ENCODE results near the gene RXYLT1. TPM values are rescaled to one million over a fixed set of nuclear protein-coding genes. Genes with fewer than 3 reads are reported as not detected.
"Not testable (repeated sequence)": the region's sequence is repeated elsewhere in the genome, so short reads cannot be mapped to it uniquely, and the experiment has no call there.

Gene RXYLT1
- total RNA-seq, 4 donors from 2014 or later, result 6.1 to 15.7 (median 8.8) TPM

DNA sequence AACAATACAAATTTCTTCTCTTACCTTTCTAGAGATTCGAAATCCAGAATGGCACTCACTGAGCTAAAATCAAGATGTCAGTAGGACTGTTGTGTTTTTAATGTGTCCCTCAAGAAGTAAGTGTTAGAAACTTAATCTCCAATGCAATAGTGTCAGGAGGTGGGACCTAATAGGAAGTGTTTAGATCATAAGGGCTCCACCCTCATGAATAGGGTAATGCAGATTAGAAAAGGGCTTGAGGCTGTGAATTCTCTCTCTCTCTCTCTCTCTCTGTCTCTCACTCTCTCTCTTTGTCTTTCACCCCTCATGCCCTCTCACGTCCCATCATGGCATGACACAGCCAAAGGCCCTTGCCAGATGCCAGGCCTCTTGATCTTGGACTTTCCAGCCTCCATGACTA, 49.2 kb downstream of the RXYLT1 start:
- H3K9me3 ChIP-seq, result no peaks in the 10 kb centered on the region
- H3K4me3 ChIP-seq, result no peak overlapping the region
- no peak for TF ChIP-seq POLR2A (IDR thresholded peaks at IDR 0.05)
- TF ChIP-seq, protein P1, sequence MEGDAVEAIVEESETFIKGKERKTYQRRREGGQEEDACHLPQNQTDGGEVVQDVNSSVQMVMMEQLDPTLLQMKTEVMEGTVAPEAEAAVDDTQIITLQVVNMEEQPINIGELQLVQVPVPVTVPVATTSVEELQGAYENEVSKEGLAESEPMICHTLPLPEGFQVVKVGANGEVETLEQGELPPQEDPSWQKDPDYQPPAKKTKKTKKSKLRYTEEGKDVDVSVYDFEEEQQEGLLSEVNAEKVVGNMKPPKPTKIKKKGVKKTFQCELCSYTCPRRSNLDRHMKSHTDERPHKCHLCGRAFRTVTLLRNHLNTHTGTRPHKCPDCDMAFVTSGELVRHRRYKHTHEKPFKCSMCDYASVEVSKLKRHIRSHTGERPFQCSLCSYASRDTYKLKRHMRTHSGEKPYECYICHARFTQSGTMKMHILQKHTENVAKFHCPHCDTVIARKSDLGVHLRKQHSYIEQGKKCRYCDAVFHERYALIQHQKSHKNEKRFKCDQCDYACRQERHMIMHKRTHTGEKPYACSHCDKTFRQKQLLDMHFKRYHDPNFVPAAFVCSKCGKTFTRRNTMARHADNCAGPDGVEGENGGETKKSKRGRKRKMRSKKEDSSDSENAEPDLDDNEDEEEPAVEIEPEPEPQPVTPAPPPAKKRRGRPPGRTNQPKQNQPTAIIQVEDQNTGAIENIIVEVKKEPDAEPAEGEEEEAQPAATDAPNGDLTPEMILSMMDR (IDR thresholded peaks at IDR 0.05), result no peak
- H3K27ac ChIP-seq, result no peak overlapping the region
- no peak for DNase-seq
- no peaks in the 10 kb centered on the region for H3K27me3 ChIP-seq
- H3K36me3 ChIP-seq, result no peaks in the 10 kb centered on the region
- H3K4me1 ChIP-seq, result no peaks in the 10 kb centered on the region

DNA sequence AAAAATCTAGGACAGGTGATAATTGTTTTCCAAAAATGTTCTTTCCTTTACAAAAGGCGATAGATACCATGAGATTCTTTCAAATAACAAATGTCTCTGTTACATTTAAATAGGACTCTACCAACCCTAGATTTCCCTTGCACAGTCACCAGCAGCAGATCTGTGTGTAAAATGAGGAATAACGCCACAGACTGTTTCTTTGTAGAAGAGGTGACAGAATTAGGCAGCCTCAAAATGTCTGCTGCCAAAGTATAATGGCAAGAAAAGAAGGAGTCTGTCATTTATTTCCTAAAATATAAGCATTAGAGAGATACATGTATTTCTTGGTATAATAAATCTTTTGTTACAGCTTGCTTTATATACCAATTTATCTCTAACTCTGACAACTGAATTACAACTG, 56.3 kb downstream of the RXYLT1 start:
- no peaks in the 10 kb centered on the region for H3K27me3 ChIP-seq
- no peak overlapping the region for H3K4me3 ChIP-seq
- no peak for TF ChIP-seq POLR2A (IDR thresholded peaks at IDR 0.05)
- TF ChIP-seq, protein P1 (IDR thresholded peaks at IDR 0.05), result no peak

GRCh38 chr12:63836936-63837335, 57.2 kb downstream of the RXYLT1 start:
- Histone ChIP-seq H3K27ac (no peak overlapping the region), H3K4me3 (no peak overlapping the region), H3K9me3 (no peaks in the 10 kb centered on the region), H3K4me1 (no peaks in the 10 kb centered on the region), H3K27me3 (no peaks in the 10 kb centered on the region), H3K36me3 (no peaks in the 10 kb centered on the region)
- TF ChIP-seq, protein P1 (IDR thresholded peaks at IDR 0.05), result no peak
- TF ChIP-seq POLR2A (IDR thresholded peaks at IDR 0.05), result no peak
- DNase-seq, result no peak

More for the DNA sequence above, 56.3 kb downstream of the RXYLT1 start:
- H3K4me1 ChIP-seq, result no peaks in the 10 kb centered on the region
- no peak overlapping the region for H3K27ac ChIP-seq
- no peaks in the 10 kb centered on the region for H3K36me3 ChIP-seq
- no peak for DNase-seq
- no peaks in the 10 kb centered on the region for H3K9me3 ChIP-seq

- Histone ChIP-seq H3K4me3 (no peak overlapping the region), H3K27me3 (no peaks in the 10 kb centered on the region), H3K27ac (no peak overlapping the region), H3K36me3 (no peaks in the 10 kb centered on the region), H3K9me3 (no peaks in the 10 kb centered on the region), H3K4me1 (no peaks in the 10 kb centered on the region)
- TF ChIP-seq POLR2A (IDR thresholded peaks at IDR 0.05), result no peak
- TF ChIP-seq, protein P1 (IDR thresholded peaks at IDR 0.05), result no peak
- DNase-seq, result no peak
Observed at GRCh38 chr12:63838411-63838810, 58.7 kb downstream of the RXYLT1 start.

DNA sequence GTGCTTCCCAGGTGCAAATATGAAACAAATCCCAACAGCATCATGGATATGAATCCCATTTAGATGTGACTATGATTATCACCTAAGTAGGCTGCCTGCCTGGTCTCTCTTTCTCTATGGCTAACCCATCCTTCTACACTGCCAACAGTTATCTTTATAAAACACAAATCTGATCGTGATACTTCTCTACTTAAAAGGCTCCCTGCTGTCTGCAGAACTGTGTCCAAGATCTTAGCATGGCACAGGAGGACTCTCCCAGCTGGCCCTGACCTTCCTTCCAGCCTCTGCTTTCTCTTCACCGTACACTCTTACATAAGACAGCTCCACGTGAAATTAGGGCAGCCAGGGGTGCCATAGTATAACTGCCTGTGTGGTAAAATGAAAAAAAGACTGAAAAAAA, 61.3 kb downstream of the RXYLT1 start:
- no peak overlapping the region for H3K27ac ChIP-seq
- TF ChIP-seq, protein P1 (IDR thresholded peaks at IDR 0.05), result no peak
- no peak for TF ChIP-seq POLR2A (IDR thresholded peaks at IDR 0.05)
- H3K36me3 ChIP-seq, result no peaks in the 10 kb centered on the region
- no peak for DNase-seq
- H3K27me3 ChIP-seq, result no peaks in the 10 kb centered on the region
- H3K4me3 ChIP-seq, result no peak overlapping the region
- peaks cover 0 to 13% (median 2%) of the 10 kb centered on the region in 4 donors for H3K4me1 ChIP-seq
- no peaks in the 10 kb centered on the region for H3K9me3 ChIP-seq

- TF ChIP-seq, protein P1 (IDR thresholded peaks at IDR 0.05), result no peak
- TF ChIP-seq POLR2A (IDR thresholded peaks at IDR 0.05), result no peak
- DNase-seq, result no peak
- Histone ChIP-seq H3K27ac (no peak overlapping the region), H3K9me3 (no peaks in the 10 kb centered on the region), H3K27me3 (no peaks in the 10 kb centered on the region), H3K4me3 (no peak overlapping the region), H3K36me3 (no peaks in the 10 kb centered on the region), H3K4me1 (peaks cover 0 to 19% (median 2%) of the 10 kb centered on the region in 4 donors)
Observed at GRCh38 chr12:63841571-63841970, 61.9 kb downstream of the RXYLT1 start.

DNA sequence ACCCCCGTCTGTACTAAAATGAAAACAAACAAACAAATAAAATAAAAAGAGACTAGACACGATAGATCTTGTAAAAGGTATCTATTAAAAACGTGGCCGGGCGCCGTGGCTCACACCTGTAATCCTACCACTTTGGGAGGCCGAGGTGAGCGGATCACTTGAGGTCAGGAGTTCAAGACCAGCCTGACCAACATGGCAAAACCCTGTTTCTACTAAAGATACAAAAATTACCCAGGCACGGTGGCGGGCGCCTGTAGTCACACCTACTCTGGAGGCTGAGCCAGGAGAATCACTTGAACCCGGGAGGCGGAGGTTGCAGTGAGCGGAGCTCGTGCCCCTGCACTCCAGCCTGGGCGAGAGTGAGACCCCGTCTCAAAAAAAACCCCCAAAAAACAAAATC, 63.0 kb downstream of the RXYLT1 start:
- H3K9me3 ChIP-seq, H3K27ac ChIP-seq, H3K27me3 ChIP-seq, H3K36me3 ChIP-seq, H3K4me3 ChIP-seq, DNase-seq: not testable (repeated sequence)
- H3K4me1 ChIP-seq, result peaks cover 0 to 23% (median 2%) of the 10 kb centered on the region in 4 donors
